HG03045 (cell line): ENCODE data around the gene NIPSNAP2.
A peak's percentile ranks its signal among the peaks of the same experiment; 100 is the strongest.
"Not testable (repeated sequence)": the region's sequence is repeated elsewhere in the genome, so short reads cannot be mapped to it uniquely, and the experiment has no call there.

Experiments
- ATAC-seq: cut with Tn5 transposase; IDR thresholded peaks from one replicate; pipeline ENCODE4 v1.9.1; 2021; ENCODE audit warnings: mild to moderate bottlenecking, moderate library complexity; ENCODE audit not compliant: unreplicated experiment

Gene NIPSNAP2

DNA sequence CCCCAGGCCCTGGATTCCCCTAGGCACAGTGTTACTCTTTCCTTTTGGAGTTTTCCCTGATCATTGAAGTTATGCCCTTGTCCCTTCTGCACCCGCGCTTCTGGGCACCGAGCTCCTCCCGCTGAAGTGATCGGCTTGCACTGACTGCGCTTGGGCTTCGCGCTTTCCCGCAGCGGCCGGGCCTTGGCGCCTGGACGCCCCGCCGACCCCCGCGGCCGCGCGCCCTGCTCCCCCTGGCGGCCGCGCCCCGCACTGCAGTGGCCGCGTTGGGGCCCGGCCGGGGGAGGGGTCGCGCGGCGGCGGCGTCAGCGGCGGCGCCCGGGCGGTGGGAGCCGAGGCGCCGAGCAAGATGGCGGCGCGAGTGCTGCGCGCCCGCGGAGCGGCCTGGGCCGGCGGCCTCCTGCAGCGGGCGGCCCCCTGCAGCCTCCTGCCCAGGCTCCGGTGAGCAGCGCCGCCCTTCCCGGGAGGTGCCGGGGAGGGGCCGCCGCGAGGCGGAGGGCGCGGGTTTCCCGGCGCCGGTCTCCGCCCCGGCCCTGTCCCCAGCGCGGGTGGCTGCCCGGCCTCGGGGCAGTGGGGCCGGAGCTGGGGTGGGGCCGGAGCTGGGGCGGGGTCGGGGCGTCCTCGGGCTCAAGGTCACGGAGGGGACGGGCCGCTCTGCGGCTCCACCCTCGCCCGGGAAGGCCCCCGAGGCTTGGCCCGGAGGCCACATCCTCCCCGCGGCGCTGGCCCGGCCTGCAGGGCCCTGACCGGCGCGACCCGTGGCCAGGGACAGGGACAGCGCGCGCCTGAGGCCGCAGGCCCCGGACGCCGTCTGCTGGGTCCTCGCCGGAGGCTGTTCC, at the start of gene NIPSNAP2:
TSS of gene NIPSNAP2 (plus strand) at position 325 of the 839 bp plus-strand sequence. CDS start at position 350, 25 bp downstream.
- ATAC-seq, result peak; percentile 88

DNA sequence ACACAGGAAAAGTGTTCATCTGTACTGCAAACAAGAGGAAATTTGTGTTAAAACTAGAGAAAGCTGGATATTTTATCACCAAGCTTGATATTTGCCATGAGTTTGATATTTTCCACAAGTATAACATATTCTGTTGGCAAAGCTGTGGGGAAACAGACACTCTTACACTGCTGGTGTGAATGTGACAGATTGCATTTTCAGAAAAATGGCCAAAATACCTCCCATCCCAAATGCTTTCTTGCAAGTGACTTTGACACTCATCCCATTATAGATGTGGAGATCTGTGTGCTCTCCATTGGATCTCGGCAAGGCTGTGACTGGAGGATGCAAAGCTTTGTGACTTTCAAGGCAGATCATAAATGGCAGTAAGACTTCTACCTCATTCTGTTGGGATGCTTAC, 46.6 kb upstream of the NIPSNAP2 start:
- no peak for ATAC-seq

DNA sequence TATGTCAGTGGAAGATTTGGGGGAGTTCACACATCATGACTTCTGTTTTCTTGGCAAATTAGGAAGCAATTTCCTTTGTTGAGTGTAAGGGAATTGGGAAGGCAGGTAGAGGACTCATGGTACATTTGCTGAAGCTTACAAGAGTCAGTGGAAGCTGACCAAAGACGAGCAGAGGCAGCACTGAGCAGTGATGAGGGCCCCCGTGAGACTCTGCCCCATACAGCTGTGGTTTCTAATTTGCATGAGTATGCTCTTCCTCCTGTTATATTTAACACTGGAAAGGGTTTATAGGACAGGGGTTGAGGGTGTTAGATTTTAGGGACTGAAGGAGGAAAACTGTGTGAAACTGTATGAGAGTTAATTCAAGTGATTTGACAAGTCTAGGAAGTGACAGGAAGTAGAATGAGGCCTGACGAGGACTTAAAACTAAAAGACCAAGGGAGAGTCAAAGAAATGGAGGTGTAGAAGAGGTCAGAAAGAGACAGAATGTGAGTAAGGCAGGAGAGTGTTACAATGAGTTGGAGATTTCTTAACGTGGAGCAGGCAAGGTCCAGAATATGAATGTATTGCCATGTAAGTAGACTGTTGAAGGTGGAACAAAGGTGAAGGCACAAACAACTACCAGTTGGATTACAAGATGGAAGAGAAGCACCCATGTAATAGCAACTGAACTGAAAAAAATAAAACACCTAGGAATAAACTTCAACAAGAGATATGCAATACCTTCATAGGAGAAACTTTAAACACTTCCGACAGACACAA, 36.2 kb upstream of the NIPSNAP2 start:
- ATAC-seq, result no peak

DNA sequence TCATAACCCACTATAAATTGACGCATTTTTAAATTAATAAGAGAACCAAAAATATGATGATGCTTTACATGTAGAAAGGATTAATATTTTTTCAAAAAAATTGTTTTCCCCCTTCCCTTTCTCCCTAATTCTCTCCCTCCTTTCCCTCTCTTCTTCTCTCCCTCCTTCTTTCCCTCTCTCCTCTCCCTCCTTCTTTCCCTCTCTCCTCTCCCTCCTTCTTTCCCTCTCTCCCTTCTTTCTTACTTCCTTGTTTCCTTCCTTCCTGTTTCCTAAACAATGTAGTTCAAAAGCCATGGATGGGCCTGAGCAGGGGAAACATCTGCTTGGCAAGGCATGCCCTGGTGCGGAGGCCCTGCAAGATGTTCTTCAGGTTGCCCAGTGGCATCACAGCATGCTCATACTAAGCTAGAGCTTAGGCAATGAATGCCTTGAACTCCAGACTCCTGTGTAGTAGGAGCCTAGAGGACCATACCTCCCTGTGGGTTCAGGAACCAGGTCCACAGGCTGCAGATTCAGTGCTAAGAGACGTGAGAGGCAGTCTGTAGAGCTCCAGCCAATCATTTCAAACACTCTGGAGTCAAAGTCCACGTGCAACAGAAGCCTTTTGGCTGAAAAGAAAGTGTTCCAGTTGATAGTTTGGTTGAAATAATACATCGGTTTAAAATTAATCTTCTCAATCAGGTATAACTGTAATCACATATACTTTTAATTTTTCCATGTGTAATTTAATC, 32.8 kb upstream of the NIPSNAP2 start:
- ATAC-seq, result no peak

DNA sequence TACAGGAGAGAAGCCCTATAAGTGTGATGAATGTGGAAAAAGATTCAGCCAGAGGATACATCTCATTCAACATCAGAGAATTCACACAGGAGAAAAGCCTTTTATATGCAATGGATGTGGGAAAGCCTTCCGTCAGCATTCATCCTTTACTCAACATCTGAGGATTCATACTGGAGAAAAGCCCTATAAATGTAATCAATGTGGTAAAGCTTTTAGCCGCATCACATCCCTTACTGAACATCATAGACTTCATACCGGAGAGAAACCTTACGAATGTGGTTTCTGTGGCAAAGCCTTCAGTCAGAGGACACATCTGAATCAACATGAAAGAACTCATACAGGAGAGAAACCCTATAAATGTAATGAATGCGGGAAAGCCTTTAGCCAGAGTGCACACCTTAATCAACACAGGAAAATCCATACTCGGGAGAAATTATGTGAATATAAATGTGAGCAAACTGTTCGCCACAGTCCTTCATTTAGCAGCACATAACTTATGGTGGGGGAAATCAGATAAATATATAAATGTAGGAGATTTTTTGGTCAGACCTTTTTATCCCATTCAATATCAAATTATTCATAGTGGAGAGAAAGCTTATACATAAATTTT, 24.8 kb upstream of the NIPSNAP2 start:
- ATAC-seq, result no peak

DNA sequence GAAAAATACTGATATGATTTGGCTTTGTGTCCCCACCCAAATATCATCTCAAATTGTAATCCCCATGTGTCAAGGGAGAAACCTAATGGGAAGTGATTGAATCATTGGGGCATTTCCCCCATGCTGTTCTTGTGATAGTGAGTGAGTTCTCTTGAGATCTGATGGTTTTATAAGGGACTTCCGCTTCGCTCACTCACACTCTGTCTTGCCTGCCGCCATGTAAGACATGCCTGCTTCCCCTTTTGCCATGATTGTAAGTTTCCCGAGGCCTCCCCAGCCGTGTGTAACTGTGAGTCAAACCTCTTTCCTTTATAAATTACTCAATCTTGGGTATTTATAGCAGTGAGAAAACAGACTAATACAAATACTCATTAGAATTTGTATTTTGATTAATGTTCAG, 17.8 kb upstream of the NIPSNAP2 start:
- no peak for ATAC-seq

DNA sequence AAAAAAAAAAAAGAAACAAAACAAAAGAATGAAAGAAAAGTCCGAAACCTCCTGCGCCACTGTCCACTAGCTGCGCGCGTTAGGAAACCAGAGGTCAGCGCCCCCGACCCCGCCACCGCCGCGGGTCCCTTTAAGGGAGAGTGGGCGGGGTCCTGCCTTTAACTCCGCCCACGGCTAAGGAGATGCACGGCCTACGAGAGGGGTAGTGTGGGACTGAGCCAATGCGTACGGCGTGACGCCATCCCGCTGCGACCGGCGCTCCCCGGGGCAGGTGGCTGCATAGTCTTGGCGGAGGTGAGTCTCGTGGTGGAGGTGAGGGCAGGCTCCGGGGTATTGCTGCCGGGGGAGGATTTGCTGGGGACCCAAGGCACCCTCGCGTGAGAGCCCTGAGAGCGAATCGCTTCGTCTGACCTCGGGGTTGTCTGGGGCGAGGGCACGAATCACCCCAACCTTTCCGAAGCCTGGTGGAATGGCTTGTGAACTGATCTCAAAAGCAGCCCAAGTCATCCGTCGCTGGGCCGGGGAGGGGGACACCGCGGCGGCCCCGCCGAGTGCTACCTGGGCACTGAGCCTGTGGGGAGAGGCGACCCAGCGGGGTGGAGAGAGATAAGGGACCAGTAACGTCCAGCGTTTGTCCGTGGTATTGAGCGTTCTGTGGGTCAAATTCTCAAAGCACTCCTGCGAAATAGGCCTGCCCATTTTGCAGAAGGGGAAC, 12.6 kb upstream of the NIPSNAP2 start, which contains the start of gene MRPS17:
TSS of gene MRPS17 (plus strand) at position 241 of the 715 bp plus-strand sequence. CDS start 1,319 bp downstream, outside the sequence.
- ATAC-seq, result peak; percentile 100

DNA sequence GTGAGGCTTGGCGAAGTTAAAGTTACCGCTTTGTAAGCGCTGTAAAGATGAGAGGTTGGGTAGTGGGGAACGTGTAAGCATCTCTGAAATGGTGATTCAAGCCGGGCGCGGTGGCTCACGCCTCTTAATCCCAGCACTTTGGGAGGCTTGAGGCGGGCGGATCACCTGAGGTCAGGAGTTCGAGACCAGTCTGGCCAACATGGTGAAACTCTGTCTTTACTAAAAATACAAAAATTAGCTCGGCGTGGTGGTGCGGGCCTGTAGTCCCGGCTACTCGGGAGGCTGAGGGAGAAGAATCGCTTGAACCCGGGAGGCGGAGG, 12.1 kb upstream of the NIPSNAP2 start:
- ATAC-seq, result not testable (repeated sequence)

DNA sequence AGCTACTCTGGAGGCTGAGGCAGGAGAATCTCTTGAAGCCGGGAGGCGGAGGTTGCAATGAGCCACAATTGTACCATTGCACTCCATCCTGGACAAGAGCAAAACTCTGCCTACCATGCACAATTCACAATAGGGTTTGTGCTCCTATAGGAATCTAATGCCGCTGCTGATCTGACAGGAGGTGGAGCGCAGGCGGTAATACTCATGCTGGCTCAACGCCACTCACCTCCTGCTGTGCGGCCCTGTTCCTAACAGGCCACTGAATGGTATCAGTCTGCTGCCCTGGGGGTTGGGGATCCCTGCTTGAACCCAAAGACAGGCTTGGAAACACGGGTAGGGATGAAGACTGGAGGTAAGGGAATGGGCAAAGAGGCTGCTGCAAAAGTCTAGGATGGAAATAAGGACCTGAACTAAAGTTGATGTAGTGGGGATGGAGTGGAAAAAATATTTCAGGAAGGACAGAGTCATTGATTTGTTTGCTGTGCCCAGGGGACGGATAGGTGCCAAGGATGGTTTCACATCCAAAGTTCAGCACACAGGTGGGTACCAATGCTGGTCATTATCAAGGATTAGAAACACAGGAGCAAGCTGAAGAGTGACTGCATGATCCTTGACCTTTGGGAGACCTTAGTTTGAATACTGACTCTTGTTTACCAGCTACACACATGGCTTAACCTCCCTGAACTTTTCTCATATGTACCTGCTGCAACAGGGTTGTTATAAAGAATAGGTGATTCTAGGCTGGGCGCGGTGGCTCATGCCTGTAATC, 10.5 kb upstream of the NIPSNAP2 start:
- no peak for ATAC-seq

DNA sequence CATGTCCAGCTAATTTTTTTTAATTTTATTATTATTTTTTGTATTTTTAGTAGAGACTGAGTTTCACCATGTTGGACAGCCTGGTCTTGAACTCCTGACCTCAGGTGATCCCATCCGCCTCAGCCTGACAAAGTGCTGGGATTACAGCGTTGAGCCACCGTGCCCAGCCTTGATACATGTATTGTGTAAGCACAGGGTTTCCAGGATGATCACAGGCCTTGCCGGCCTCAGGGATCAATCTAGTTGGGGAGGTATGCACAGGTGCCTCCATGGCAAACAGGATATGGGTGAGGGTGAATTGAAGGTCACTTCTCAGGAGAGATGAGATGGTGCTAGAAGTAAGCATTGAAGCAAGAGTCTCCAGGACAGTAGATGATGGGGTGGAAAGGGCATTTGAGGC, 7.2 kb upstream of the NIPSNAP2 start:
- ATAC-seq, result no peak

DNA sequence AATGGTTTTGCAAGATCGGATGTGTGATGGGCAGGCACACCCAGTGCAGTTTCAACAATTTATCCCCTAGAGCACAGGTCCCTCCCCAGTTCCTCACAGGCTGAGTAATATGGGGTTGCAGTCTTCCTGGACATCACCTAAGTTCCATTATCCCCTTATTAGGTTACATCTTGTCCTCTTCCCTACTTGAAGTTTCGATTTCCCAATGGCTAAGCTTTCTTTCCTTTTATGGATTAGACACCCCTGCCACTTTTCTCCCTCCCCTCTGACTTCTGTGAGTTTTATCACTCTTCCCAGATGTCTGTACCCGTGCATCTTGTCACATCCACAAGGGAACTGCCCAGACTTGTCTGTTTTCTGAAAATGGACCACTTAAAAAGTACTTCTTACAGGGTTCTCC, 2.4 kb upstream of the NIPSNAP2 start:
- no peak for ATAC-seq

DNA sequence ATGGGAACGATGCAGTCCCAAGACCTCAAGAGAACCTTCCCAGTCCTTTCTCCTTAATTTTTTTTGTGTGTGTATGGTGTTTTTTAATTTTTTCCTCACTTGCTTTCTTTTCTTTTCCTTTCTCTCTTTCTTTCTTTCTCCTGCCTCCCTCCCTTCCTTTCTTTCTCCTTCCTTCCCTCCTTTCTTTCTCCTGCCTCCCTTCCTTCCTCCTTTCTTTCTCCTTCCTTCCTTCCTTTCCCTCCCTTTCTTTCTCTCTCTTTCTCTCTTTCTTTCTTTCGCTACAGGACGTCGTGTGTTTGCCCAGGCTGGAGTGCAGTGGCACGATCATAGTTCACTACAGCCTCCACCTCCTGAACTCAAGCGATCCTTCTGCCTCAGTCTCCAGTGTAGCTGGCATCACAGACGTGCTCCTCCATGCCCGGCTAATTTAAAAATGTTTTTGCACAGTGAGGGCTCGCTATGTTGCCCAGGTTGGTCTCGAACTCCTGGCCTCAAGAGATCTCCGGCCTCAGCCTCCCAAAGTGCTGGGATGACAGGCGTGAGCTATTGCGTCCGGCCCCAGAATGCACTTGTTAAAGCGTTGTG, 709 bp upstream of the NIPSNAP2 start:
- no peak for ATAC-seq

DNA sequence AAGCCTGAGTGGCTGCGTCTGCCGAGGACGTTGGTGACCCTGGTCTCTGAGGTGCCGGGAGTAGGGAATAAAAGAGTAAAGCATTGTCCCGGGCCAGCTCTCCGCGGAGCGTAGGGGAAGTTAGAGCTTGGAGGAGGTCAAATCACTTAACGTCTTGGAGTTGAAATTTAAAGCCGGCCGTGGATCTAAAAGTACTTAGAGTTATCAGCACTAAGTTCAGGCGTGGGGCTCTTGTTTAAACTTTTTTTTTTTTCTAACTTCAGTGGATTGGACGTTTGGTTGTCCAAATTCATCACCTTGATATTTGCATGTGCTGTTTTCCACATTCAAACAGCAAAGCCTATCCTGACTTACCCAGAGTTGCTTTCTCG, 700 bp downstream of the NIPSNAP2 start:
- ATAC-seq, result no peak

DNA sequence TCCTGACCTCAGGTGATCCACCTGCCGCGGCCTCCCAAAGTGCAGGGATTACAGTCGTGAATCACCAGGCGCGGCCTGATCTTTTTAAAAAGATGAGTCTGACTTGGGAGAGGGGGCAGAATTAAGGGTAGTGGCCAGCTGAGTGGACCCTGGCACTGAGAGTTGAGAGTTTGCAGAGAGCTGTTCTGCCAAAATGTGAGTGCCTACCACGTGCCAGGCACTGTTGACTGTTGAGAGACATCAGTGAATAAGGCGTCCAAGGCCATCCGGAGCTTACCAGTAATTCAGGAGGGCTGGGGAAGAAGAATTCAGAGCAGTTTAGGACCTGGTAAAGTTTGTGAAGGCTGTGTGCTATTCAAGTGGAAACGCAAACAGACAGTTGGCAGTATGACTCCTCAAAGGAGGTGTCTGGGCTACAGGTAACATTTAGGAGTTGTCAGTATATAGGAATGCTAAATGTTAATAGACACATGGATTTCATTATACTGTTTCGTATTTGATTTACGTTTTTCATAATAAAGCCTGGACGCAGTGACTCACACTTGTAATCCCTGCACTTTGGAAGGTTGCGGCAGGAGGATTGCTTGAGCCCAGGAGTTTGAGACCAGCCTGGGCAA, 1.5 kb downstream of the NIPSNAP2 start:
- ATAC-seq, result no peak

DNA sequence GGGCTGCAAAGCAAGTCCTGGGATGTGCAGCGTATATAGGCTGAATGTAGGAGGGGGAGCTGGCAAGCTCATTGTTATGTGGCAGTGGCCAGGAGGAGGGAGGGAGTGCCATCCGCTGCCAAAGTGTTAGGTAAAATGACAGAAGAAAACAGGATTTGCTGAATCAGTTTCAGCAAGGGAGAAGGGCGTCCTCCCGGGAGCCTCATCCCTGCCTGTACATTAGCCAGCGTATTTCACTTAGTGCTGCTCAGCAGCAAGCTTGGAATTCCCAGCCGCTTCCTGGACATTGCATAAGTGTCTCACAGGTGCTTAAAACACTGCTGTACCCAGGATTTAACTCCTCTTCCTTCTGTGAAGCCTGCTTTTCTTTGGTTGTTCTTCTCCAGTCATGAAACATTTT, 2.5 kb downstream of the NIPSNAP2 start:
- no peak for ATAC-seq

DNA sequence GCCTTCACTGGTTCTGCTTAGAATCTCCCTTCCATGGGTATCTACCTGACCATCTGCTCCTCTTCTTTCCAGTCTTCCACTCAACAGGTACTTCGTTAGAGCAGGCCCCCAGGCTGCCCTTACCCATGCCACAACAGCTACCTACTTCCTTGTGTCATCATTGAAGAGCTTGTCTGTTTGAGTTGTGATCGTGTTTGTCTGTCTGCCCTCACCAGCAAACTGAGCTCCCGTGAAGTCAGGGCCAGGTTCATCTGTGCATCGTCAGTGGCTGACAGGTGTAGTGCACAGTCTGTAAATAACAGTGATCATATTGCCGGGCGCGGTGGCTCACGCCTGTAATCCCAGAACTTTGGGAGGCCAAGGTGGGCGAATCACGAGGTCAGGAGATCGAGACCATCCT, 5.0 kb downstream of the NIPSNAP2 start:
- no peak for ATAC-seq

DNA sequence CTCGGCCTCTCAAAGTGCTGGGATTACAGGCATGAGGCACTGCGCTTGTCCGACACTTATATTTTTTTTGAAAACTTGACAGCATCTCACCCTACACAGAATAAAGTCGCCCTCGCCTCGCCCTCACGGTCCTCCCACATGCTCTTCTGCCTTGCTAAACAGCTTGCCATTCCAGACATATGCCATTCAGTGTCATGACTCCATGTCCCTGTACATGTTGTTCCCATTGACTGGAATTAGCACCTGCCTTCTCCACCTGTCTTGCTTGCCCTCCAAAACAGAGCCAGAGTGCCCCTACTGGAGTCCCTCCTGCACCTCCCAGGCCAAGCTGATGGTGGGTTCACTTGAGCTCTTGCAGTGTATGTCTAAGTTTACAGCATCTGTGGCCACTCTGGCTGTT, 6.2 kb downstream of the NIPSNAP2 start:
- ATAC-seq, result no peak

DNA sequence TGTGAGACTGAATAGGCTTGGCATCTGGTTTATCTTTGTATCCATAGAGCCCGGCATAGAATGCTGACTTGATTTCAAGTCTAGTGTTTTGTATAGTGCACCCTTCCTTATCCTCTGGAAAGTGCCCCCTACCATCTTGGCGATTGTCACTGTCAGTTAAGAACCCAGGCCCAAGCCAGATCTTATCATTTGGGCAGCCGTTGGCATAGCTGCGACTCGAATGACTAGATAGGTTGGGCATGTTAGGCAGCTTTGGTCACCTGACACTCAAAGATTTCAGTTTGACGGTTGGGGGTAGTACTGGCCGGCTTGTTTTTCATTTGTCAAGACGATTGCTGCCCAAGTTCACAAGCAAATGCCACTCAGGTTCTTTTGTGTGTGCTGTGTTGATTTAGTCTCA, 6.6 kb downstream of the NIPSNAP2 start:
- no peak for ATAC-seq

DNA sequence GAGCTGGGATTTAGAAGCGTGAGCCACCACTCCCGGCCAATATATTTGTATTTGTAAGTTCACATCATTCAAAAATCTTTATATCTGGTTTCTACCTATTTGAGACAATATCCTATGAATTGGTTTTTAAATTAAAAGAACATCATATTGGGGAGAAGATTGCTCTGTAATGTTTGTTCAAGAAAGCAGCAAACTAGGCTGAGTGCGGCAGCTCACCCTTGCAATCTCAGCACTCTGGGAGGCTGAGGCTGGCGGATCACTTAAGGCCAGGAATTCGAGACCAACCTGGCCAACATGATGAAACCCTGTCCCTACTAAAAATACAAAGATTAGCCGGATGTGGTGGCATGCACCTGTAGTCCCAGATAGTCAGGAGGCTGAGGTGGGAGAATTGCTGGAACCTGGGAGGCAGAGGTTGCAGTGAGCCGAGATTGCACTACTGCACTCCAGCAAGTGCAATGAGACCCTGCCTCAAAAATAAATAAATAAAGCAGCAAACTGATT, 9.4 kb downstream of the NIPSNAP2 start:
- no peak for ATAC-seq
